Neural cell (in vitro differentiated cells): Measurements from ENCODE around the gene PLPP3.

Experiments used
- POLR2AphosphoS5 ChIP-seq: IDR thresholded peaks from 2 replicates; pipeline ENCODE4 v1.6.1; 2012
- SMC3 ChIP-seq: fragments of 450-650 bp; conservative IDR thresholded peaks from 2 replicates; pipeline ENCODE4 v1.6.1; 2014; ENCODE audit warnings: antibody characterized with exemption, mild to moderate bottlenecking, moderate library complexity; ENCODE audit not compliant: poor library complexity

DNA sequence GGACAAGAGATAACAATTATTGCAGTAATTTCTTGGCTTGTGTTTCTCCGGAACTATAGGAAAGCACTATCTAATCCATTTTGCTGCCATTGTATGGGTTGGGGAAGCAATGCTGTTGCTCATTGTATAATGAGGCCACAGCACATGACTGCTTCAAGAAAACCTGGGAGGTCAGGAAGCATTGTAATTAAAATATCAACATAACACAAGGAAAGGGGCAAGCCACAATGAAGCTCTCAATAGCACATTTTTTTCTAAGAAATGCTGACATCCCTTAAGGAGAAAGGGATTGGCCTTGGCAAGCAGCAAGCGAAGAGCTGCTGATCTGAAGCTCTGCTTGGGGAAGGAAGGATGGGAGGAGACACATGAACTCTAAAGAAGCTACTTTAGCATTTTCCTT, 44.0 kb downstream of the PLPP3 start:
- TF ChIP-seq SMC3, result no peak
- TF ChIP-seq POLR2AphosphoS5, result no peak
